ENCODE measurements around the gene DOCK8. TPM values are rescaled to one million over a fixed set of nuclear protein-coding genes. Genes with fewer than 3 reads are reported as not detected.

DOCK8 gene
- total and polyA plus RNA-seq, 2 of the 13 experiments (the other 11 are each of a cell fraction or from before 2014, with no cell fraction given) = 0.28 to 0.38 TPM

DNA sequence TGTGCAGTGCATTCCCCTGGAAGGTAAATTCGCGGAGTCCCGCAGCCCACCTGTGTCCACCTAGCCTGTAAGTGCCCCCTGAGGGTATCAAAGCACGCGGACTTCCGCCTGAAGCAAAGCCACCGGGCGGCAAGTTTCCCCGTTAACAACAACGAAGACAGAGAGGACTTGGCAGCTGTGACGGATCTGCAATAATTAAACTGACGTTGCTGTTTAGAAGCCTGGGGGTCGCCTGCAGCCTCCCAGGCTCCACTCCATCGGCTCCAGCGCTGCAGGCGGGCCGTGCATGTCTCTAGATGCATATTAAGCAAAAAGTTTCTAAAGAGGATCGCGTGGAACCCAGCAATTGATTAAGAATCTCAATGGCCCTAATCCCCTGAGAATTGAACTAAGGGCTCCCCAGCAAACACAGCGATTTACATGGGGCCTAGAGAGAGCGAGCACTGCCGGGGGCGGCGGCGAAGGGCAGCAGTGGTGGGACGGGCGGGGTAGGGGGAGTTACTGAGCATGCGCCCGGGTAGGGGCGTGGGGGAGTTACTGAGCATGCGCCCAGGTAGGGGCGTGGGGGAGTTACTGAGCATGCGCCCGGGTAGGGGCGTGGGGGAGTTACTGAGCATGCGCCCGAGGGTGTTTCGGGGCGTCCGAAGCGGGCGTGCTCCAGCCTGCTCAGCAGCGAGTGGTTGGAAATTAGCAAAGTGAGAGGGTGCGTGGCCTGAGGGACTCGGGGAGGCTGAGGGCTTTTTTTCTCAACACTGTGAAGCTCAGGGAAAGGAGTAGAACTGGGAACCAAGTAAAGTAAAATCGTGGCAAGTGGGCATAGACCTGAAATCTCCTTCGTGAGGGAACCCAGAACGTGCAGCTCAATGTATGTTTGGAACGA is 255.2 kb downstream of the DOCK8 start (continued):
- TF ChIP-seq, protein P1, sequence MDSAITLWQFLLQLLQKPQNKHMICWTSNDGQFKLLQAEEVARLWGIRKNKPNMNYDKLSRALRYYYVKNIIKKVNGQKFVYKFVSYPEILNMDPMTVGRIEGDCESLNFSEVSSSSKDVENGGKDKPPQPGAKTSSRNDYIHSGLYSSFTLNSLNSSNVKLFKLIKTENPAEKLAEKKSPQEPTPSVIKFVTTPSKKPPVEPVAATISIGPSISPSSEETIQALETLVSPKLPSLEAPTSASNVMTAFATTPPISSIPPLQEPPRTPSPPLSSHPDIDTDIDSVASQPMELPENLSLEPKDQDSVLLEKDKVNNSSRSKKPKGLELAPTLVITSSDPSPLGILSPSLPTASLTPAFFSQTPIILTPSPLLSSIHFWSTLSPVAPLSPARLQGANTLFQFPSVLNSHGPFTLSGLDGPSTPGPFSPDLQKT (CRISPR knock-in tag; IDR thresholded peaks at IDR 0.05; ENCODE audit: borderline replicate concordance) = peak; percentile 30; the same call in 1 of the 2 replicates
- TF ChIP-seq KDM4B (CRISPR knock-in tag; IDR thresholded peaks at IDR 0.05) = no peak; the same call in 1 of the 2 replicates
- peak; percentile 90; the same call in 1 of the 2 replicates for TF ChIP-seq ZNF704 (CRISPR knock-in tag; IDR thresholded peaks at IDR 0.05; ENCODE audit: borderline replicate concordance)
- 0 out of 2 replicates have a peak, but pooled peaks have one; percentile 41 for TF ChIP-seq NR1H2 (CRISPR knock-in tag; IDR thresholded peaks at IDR 0.05; ENCODE audit: borderline replicate concordance, low read depth)
- TF ChIP-seq TGIF2 (CRISPR knock-in tag; IDR thresholded peaks at IDR 0.05) = no peak
- no peak for TF ChIP-seq SMARCC2 (IDR thresholded peaks at IDR 0.05)
- TF ChIP-seq ZNF101 (CRISPR knock-in tag; IDR thresholded peaks at IDR 0.05; ENCODE audit: borderline replicate concordance, low read depth) = no peak
- TF ChIP-seq, protein P2, sequence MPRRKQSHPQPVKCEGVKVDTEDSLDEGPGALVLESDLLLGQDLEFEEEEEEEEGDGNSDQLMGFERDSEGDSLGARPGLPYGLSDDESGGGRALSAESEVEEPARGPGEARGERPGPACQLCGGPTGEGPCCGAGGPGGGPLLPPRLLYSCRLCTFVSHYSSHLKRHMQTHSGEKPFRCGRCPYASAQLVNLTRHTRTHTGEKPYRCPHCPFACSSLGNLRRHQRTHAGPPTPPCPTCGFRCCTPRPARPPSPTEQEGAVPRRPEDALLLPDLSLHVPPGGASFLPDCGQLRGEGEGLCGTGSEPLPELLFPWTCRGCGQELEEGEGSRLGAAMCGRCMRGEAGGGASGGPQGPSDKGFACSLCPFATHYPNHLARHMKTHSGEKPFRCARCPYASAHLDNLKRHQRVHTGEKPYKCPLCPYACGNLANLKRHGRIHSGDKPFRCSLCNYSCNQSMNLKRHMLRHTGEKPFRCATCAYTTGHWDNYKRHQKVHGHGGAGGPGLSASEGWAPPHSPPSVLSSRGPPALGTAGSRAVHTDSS (CRISPR knock-in tag; conservative IDR thresholded peaks at IDR 0.05) = no peak
- no peak for TF ChIP-seq ZFP36 (IDR thresholded peaks at IDR 0.05; ENCODE audit: borderline replicate concordance, low read depth, low read length, partially characterized antibody)
- peak; percentile 25; the same call in 1 of the 2 replicates for TF ChIP-seq ZNF737 (CRISPR knock-in tag; IDR thresholded peaks at IDR 0.05; ENCODE audit: borderline replicate concordance)
- no peak; the same call in 1 of the 2 replicates for TF ChIP-seq THAP8 (CRISPR knock-in tag; IDR thresholded peaks at IDR 0.05; ENCODE audit: borderline replicate concordance)
- no peak for TF ChIP-seq ZBTB8A (CRISPR knock-in tag; IDR thresholded peaks at IDR 0.05; ENCODE audit: borderline replicate concordance, low read depth)
- TF ChIP-seq IKZF1 (IDR thresholded peaks at IDR 0.05) = no peak
- TF ChIP-seq NR0B2 (CRISPR knock-in tag; IDR thresholded peaks at IDR 0.05) = peak; percentile 77; the same call in 1 of the 2 replicates
- no peak; the same call in 1 of the 2 replicates for TF ChIP-seq ZBTB42 (CRISPR knock-in tag; IDR thresholded peaks at IDR 0.05)
- peak; percentile 23; the same call in 1 of the 2 replicates for TF ChIP-seq ZSCAN21 (CRISPR knock-in tag; IDR thresholded peaks at IDR 0.05; ENCODE audit: borderline replicate concordance)
- peak; percentile 62; the same call in 1 of the 2 replicates for TF ChIP-seq ZNF276 (CRISPR knock-in tag; IDR thresholded peaks at IDR 0.05; ENCODE audit: low read depth)
- 0 out of 2 replicates have a peak, but pooled peaks have one; percentile 32 for TF ChIP-seq ZNF746 (CRISPR knock-in tag; IDR thresholded peaks at IDR 0.05)
- no peak for TF ChIP-seq AHR (CRISPR knock-in tag; IDR thresholded peaks at IDR 0.05)
- 0 out of 2 replicates have a peak, but pooled peaks have one; percentile 29 for TF ChIP-seq ELF1 (CRISPR knock-in tag; IDR thresholded peaks at IDR 0.05)
- no peak for TF ChIP-seq ZC3H13 (CRISPR knock-in tag; IDR thresholded peaks at IDR 0.05)
